ENCODE results near the gene HSD3B2.

Gene HSD3B2

GRCh38 chr1:119470958-119471357, 56.0 kb downstream of the HSD3B2 start:
- DNase-seq (ENCODE audit: low read depth) = no peak
- no peak overlapping the region for H3K4me3 ChIP-seq (ENCODE audit: low read depth, low read length)

GRCh38 chr1:119471566-119471965, 56.6 kb downstream of the HSD3B2 start:
- H3K4me3 ChIP-seq (ENCODE audit: low read depth, low read length) = no peak overlapping the region
- no peak for DNase-seq (ENCODE audit: low read depth)
- no peak for TF ChIP-seq POLR2A (IDR thresholded peaks at IDR 0.05; ENCODE audit: extremely low read depth, insufficient read length)
- TF ChIP-seq, protein P1, sequence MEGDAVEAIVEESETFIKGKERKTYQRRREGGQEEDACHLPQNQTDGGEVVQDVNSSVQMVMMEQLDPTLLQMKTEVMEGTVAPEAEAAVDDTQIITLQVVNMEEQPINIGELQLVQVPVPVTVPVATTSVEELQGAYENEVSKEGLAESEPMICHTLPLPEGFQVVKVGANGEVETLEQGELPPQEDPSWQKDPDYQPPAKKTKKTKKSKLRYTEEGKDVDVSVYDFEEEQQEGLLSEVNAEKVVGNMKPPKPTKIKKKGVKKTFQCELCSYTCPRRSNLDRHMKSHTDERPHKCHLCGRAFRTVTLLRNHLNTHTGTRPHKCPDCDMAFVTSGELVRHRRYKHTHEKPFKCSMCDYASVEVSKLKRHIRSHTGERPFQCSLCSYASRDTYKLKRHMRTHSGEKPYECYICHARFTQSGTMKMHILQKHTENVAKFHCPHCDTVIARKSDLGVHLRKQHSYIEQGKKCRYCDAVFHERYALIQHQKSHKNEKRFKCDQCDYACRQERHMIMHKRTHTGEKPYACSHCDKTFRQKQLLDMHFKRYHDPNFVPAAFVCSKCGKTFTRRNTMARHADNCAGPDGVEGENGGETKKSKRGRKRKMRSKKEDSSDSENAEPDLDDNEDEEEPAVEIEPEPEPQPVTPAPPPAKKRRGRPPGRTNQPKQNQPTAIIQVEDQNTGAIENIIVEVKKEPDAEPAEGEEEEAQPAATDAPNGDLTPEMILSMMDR (IDR thresholded peaks at IDR 0.05; ENCODE audit: low read depth, low read length) = no peak
- TF ChIP-seq, protein P2, sequence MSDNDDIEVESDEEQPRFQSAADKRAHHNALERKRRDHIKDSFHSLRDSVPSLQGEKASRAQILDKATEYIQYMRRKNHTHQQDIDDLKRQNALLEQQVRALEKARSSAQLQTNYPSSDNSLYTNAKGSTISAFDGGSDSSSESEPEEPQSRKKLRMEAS (IDR thresholded peaks at IDR 0.05; ENCODE audit: low read depth, low read length) = no peak
- no peak for TF ChIP-seq MYC (IDR thresholded peaks at IDR 0.05; ENCODE audit: low read depth, low read length)

More at GRCh38 chr1:119470958-119471357, 56.0 kb downstream of the HSD3B2 start:
- TF ChIP-seq, protein P1 (IDR thresholded peaks at IDR 0.05; ENCODE audit: low read depth, low read length) = no peak
- TF ChIP-seq, protein P2 (IDR thresholded peaks at IDR 0.05; ENCODE audit: low read depth, low read length) = no peak
- TF ChIP-seq MYC (IDR thresholded peaks at IDR 0.05; ENCODE audit: low read depth, low read length) (no peak), POLR2A (IDR thresholded peaks at IDR 0.05; ENCODE audit: extremely low read depth, insufficient read length) (no peak)

GRCh38 chr1:119472080-119472818, 57.3 kb downstream of the HSD3B2 start:
- no peak for TF ChIP-seq MYC (IDR thresholded peaks at IDR 0.05; ENCODE audit: low read depth, low read length)
- TF ChIP-seq, protein P1 (IDR thresholded peaks at IDR 0.05; ENCODE audit: low read depth, low read length) = no peak
- TF ChIP-seq, protein P2 (IDR thresholded peaks at IDR 0.05; ENCODE audit: low read depth, low read length) = no peak
- TF ChIP-seq POLR2A (IDR thresholded peaks at IDR 0.05; ENCODE audit: extremely low read depth, insufficient read length) = no peak
- no peak for DNase-seq (ENCODE audit: low read depth)

More at GRCh38 chr1:119472080-119472818, 57.3 kb downstream of the HSD3B2 start:
- H3K4me3 ChIP-seq (ENCODE audit: low read depth, low read length) = no peak overlapping the region

All from NB4 (cell line).